Stimulated activated CD4-positive, alpha-beta T cell treated with anti-CD3 and anti-CD28 coated beads, TNF-alpha, amount 100 ng/mL, for 4 hours (primary cell): Measurements from ENCODE around the gene ZNF502.
"Not testable (repeated sequence)": the region's sequence is repeated elsewhere in the genome, so short reads cannot be mapped to it uniquely, and the experiment has no call there.

ENCODE experiments used
- DNase-seq, 3 experiments: peaks; one replicate each; pipeline ENCODE4 v3.0.0-alpha.2; 2020; ENCODE audit warnings: low read depth in 3 of 3

ZNF502 gene

GRCh38 chr3:44712455-44713075 lies at the start of gene ZNF502:
ZNF502 (plus strand) TSS chr3:44712660; CDS start chr3:44720262, 7,602 bp downstream.
- DNase-seq, result peak; percentile 2 to 50 (median 26)

- DNase-seq, result no peak
These were observed 47.3 kb upstream of the ZNF502 start for GRCh38 chr3:44665173-44665572.

- no peak for DNase-seq
These were observed 46.1 kb upstream of the ZNF502 start for GRCh38 chr3:44666346-44666745.

GRCh38 chr3:44669760-44670159 lies 42.7 kb upstream of the ZNF502 start:
- DNase-seq, result no peak

GRCh38 chr3:44673466-44673865 lies 39.0 kb upstream of the ZNF502 start:
- not testable (repeated sequence) for DNase-seq

GRCh38 chr3:44674211-44674610 lies 38.2 kb upstream of the ZNF502 start:
- DNase-seq, result no peak

GRCh38 chr3:44678480-44679116 lies 33.9 kb upstream of the ZNF502 start:
- DNase-seq, result no peak

- no peak for DNase-seq
These were observed 31.5 kb upstream of the ZNF502 start for GRCh38 chr3:44680921-44681455.

- DNase-seq, result no peak
These were observed 30.1 kb upstream of the ZNF502 start for GRCh38 chr3:44682182-44682896.

- peak in 2 of 3 experiments; percentile 25 to 27 for DNase-seq
These were observed 27.2 kb upstream of the ZNF502 start for GRCh38 chr3:44685128-44685800.

GRCh38 chr3:44687898-44688297 lies 24.6 kb upstream of the ZNF502 start:
- no peak for DNase-seq

- no peak for DNase-seq
These were observed 9.0 kb downstream of the ZNF502 start for GRCh38 chr3:44721231-44722102.

- DNase-seq, result no peak
These were observed 9.6 kb downstream of the ZNF502 start for GRCh38 chr3:44722103-44722401.

GRCh38 chr3:44729384-44729910 lies 17.0 kb downstream of the ZNF502 start, which contains the start of gene ZNF501:
ZNF501 (plus strand) TSS chr3:44729635; CDS start chr3:44734422, 4,787 bp downstream.
- peak; percentile 63 to 79 (median 77) for DNase-seq

GRCh38 chr3:44734646-44735168 lies 22.2 kb downstream of the ZNF502 start:
- no peak for DNase-seq

- peak in 1 of 3 experiments; percentile 2 for DNase-seq
These were observed 48.6 kb downstream of the ZNF502 start for GRCh38 chr3:44761101-44761423.

GRCh38 chr3:44761424-44762169 lies 49.1 kb downstream of the ZNF502 start, which contains the start of the genes KIAA1143 and KIF15:
KIAA1143 (minus strand) TSS chr3:44761619; CDS start chr3:44761602, 17 bp downstream.
KIF15 (plus strand) TSS chr3:44761794; CDS start chr3:44761866, 72 bp downstream.
- peak; percentile 95 to 98 (median 97) for DNase-seq

GRCh38 chr3:44762170-44762677 lies 49.8 kb downstream of the ZNF502 start:
- DNase-seq, result no peak

GRCh38 chr3:44762690-44763089 lies 50.2 kb downstream of the ZNF502 start:
- DNase-seq, result no peak

- no peak for DNase-seq
These were observed 51.8 kb downstream of the ZNF502 start for GRCh38 chr3:44764248-44764647.
